Fibroblast of lung (primary cell): Measurements from ENCODE around the gene OR5D16. TPM values are rescaled to one million over a fixed set of nuclear protein-coding genes. Genes with fewer than 3 reads are reported as not detected.
"Not testable (repeated sequence)": the region's sequence is repeated elsewhere in the genome, so short reads cannot be mapped to it uniquely, and the experiment has no call there.

Experiments
- DNase-seq, 2 donors: peaks; one replicate each; pipeline versions ENCODE4 v3.0.0 to v3.0.0-alpha.2; 2010; ENCODE audit warnings: low read depth in 2 of 2
- H2AFZ ChIP-seq: 2 replicates; pipeline ENCODE4 v1.5.1; 2012; ENCODE audit warnings: low read length, control low read depth, inconsistent platforms
- H3K27ac ChIP-seq: 2 replicates; pipeline ENCODE4 v1.5.1; 2011; ENCODE audit warnings: low read length, control low read depth; ENCODE audit not compliant: insufficient read depth
- H3K27me3 ChIP-seq: 2 replicates; pipeline ENCODE4 v1.5.1; 2011; ENCODE audit warnings: mild to moderate bottlenecking, low read length; ENCODE audit not compliant: control insufficient read depth, insufficient read depth
- H3K36me3 ChIP-seq: 2 replicates; pipeline ENCODE4 v1.5.1; 2011; ENCODE audit warnings: low read length; ENCODE audit not compliant: control insufficient read depth, insufficient read depth
- H3K4me1 ChIP-seq: 2 replicates; pipeline ENCODE4 v1.5.1; 2011; ENCODE audit warnings: low read length; ENCODE audit not compliant: control insufficient read depth, insufficient read depth; ENCODE audit errors: extremely low read depth
- H3K4me2 ChIP-seq: 2 replicates; pipeline ENCODE4 v1.5.1; 2011; ENCODE audit warnings: low read length, control low read depth; ENCODE audit not compliant: insufficient read depth; ENCODE audit errors: extremely low read depth
- H3K4me3 ChIP-seq, 4 experiments: fragments of 200-600 bp in 1 of 4; sonication (generic) in 1 of 4; replicated peaks in 1 of 4; 2 replicates each; pipeline ENCODE4 v1.5.1; 2011 to 2016; ENCODE audit warnings: low read length in 4 of 4, low read depth in 3 of 4, mild to moderate bottlenecking in 3 of 4, control low read depth in 2 of 4, inconsistent platforms in 1 of 4, mixed read lengths in 1 of 4; ENCODE audit not compliant: insufficient read depth in 1 of 4; ENCODE audit errors: control extremely low read depth in 1 of 4
- H3K79me2 ChIP-seq: 2 replicates; pipeline ENCODE4 v1.5.1; 2012; ENCODE audit warnings: mild to moderate bottlenecking, low read length, inconsistent platforms; ENCODE audit not compliant: control insufficient read depth, insufficient read depth
- H3K9ac ChIP-seq: 2 replicates; pipeline ENCODE4 v1.5.1; 2011; ENCODE audit warnings: mild to moderate bottlenecking, low read length, control low read depth; ENCODE audit not compliant: insufficient read depth
- H3K9me3 ChIP-seq: 2 replicates; pipeline ENCODE4 v1.5.1; 2012; ENCODE audit warnings: low read depth, low read length; ENCODE audit not compliant: control insufficient read depth, insufficient read depth
- H4K20me1 ChIP-seq: 2 replicates; pipeline ENCODE4 v1.5.1; 2011; ENCODE audit warnings: low read length; ENCODE audit not compliant: control insufficient read depth, insufficient read depth; ENCODE audit errors: extremely low read depth
- CTCF ChIP-seq, 2 donors: IDR thresholded peaks in 1 of 2; conservative IDR thresholded peaks in 1 of 2; 1 replicate in 1 of 2; 2 replicates in 1 of 2; pipeline ENCODE4 v1.5.1; 2011 to 2012; ENCODE audit warnings: low read length in 2 of 2, control low read depth in 1 of 2, inconsistent platforms in 1 of 2, low read depth in 1 of 2, mild to moderate bottlenecking in 1 of 2
- EZH2 ChIP-seq: IDR thresholded peaks from 2 replicates; pipeline ENCODE4 v1.5.1; 2012; ENCODE audit warnings: low read length, control low read depth, mild to moderate bottlenecking; ENCODE audit errors: missing control alignments
- polyA plus RNA-seq, 2 donors: library from polyadenylated mRNA; depleted of rRNA in 1 of 2; stranded (reverse) in 1 of 2; unstranded in 1 of 2; fragments of >200 nt; gene quantifications; 2 replicates each; pipeline ENCODE4 v1.2.1, GENCODE V29; 2011 to 2012; ENCODE audit warnings: missing spikeins in 1 of 2
- total RNA-seq: library from RNA; depleted of rRNA; stranded (reverse); fragments of >200 nt; gene quantifications from 2 replicates; pipeline ENCODE4 v1.2.1, GENCODE V29; 2014

The OR5D16 gene
- total and polyA plus RNA-seq, 2 donors (not counting 1 experiment from before 2014, with no cell fraction given) = not detected

DNA sequence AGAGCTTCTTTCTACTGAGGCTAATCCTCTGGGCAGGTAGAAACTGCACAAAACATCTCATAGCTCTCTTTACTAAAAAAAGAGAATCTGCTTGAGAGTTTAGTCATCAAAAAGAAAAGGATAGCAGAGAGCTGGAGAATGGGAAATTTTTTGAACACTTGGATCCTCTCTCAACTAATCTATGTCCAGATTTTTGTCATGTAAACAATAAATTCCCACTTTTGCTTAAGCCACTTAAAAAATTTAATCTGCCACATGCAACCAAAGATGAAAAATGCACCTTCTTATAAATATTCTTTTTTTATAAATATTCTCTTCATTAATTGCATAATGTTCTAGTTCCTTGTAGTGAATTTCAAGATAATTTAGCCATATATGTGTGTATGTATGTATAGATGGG is 10.5 kb downstream of the OR5D16 start:
- DNase-seq = no peak
- no peak overlapping the region for H2AFZ ChIP-seq
- no peak overlapping the region for H3K4me2 ChIP-seq
- no peaks in the 10 kb centered on the region for H3K27me3 ChIP-seq
- H3K4me3 ChIP-seq = no peak overlapping the region
- no peak overlapping the region for H3K27ac ChIP-seq
- no peaks in the 10 kb centered on the region for H4K20me1 ChIP-seq
- H3K79me2 ChIP-seq = no peaks in the 10 kb centered on the region
- no peak for TF ChIP-seq CTCF (conservative IDR thresholded peaks at IDR 0.05 in 1 of 2, IDR thresholded peaks at IDR 0.05 in 1 of 2; ENCODE audit: low read depth in 1 of 2, low read length in 2 of 2)
- no peak for TF ChIP-seq EZH2
- H3K36me3 ChIP-seq = no peaks in the 10 kb centered on the region
- H3K4me1 ChIP-seq = no peaks in the 10 kb centered on the region
- H3K9me3 ChIP-seq = no peaks in the 10 kb centered on the region
- no peak overlapping the region for H3K9ac ChIP-seq

DNA sequence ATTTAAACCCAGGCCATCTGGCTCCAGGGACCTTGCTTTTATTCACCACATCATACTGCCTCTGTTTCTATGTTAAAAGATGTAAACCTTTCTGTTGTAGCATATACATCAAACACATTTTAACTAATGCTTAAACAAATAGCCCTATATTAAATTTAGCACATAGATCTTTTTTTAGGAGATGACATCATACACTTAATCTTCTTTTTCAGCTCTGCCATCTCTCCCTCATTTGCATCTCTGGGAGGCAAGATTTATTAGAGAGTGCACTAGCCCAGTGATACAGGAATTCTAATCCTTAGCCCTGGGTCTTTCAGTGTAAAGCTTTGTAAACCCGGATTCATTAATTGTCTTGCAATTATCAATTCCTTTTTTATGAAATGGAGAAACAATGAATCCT is 13.6 kb downstream of the OR5D16 start:
- H3K79me2 ChIP-seq = no peaks in the 10 kb centered on the region
- no peaks in the 10 kb centered on the region for H3K27me3 ChIP-seq
- no peak for TF ChIP-seq EZH2
- no peak for TF ChIP-seq CTCF (conservative IDR thresholded peaks at IDR 0.05 in 1 of 2, IDR thresholded peaks at IDR 0.05 in 1 of 2; ENCODE audit: low read depth in 1 of 2, low read length in 2 of 2)
- no peaks in the 10 kb centered on the region for H3K9me3 ChIP-seq
- no peaks in the 10 kb centered on the region for H3K4me1 ChIP-seq
- no peak for DNase-seq
- H2AFZ ChIP-seq = no peak overlapping the region
- H4K20me1 ChIP-seq = no peaks in the 10 kb centered on the region
- H3K27ac ChIP-seq = no peak overlapping the region
- no peak overlapping the region for H3K4me2 ChIP-seq
- no peaks in the 10 kb centered on the region for H3K36me3 ChIP-seq
- H3K9ac ChIP-seq = no peak overlapping the region
- H3K4me3 ChIP-seq = no peak overlapping the region

DNA sequence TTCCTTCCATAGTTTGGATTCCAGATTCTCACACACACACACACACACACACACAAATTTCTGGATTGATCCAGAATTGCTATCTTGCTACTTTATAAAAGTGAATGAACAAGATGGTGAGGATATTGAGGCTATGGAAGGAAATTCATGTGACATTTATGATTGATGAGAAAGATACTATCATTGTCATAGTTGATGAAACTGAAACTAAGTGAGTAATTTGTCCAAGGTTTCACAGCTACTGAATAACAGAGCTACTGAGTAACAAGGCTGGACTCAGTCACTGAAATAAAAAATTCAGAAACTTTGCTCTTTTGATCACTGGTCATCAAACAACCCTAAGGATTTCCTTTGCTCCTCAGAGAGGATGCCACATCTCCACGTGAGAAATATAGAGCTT is 16.2 kb downstream of the OR5D16 start:
- Histone ChIP-seq H3K9ac (no peak overlapping the region), H2AFZ (no peak overlapping the region), H3K27me3 (no peaks in the 10 kb centered on the region), H3K36me3 (no peaks in the 10 kb centered on the region), H3K27ac (no peak overlapping the region), H3K9me3 (no peaks in the 10 kb centered on the region), H4K20me1 (no peaks in the 10 kb centered on the region), H3K79me2 (no peaks in the 10 kb centered on the region), H3K4me2 (no peak overlapping the region), H3K4me1 (no peaks in the 10 kb centered on the region), H3K4me3 (no peak overlapping the region)
- TF ChIP-seq EZH2 (no peak), CTCF (conservative IDR thresholded peaks at IDR 0.05 in 1 of 2, IDR thresholded peaks at IDR 0.05 in 1 of 2; ENCODE audit: low read depth in 1 of 2, low read length in 2 of 2) (no peak)
- no peak for DNase-seq

DNA sequence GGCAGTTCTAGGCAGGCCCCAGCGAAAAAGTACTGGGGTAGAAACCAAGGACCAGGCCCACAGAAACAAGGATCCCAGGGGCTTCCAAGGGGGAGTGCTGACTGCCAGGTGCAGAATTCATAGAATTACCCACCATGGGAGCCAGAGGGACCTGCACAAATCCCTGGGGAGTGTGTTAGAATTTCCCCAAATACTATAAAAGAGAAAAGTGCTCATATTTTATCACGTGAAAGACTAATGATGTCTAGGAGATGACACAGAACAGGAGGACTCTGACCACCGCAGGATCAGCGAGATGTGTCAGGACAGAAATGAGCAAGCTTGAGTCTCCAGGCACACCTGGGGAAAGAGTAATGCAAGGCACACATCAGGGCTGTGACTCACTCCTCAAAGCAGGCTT is 28.8 kb downstream of the OR5D16 start:
- H4K20me1 ChIP-seq, H3K9me3 ChIP-seq, H3K79me2 ChIP-seq, H3K27ac ChIP-seq, H3K4me2 ChIP-seq, DNase-seq, H3K36me3 ChIP-seq, H3K4me1 ChIP-seq, H2AFZ ChIP-seq, H3K9ac ChIP-seq, H3K27me3 ChIP-seq, H3K4me3 ChIP-seq: not testable (repeated sequence)

GRCh38 chr11:55872731-55873130 is 34.2 kb downstream of the OR5D16 start:
- H3K79me2 ChIP-seq, H3K27me3 ChIP-seq: not testable (repeated sequence)

More at GRCh38 chr11:55872731-55873130, 34.2 kb downstream of the OR5D16 start:
- DNase-seq, H3K4me2 ChIP-seq, H3K9me3 ChIP-seq, H2AFZ ChIP-seq, H3K9ac ChIP-seq, H3K4me3 ChIP-seq, H3K36me3 ChIP-seq, H3K4me1 ChIP-seq, H4K20me1 ChIP-seq, H3K27ac ChIP-seq: not testable (repeated sequence)
